Raji (cell line): ENCODE results near the gene SLC5A10.
"Not testable (repeated sequence)": the region's sequence is repeated elsewhere in the genome, so short reads cannot be mapped to it uniquely, and the experiment has no call there.

Experiments
- POLR2A ChIP-seq: IDR thresholded peaks from 2 replicates; pipeline ENCODE4 v1.6.1; 2011; ENCODE audit warnings: low read depth, low read length, control low read depth; ENCODE audit not compliant: insufficient read depth

Gene SLC5A10

DNA sequence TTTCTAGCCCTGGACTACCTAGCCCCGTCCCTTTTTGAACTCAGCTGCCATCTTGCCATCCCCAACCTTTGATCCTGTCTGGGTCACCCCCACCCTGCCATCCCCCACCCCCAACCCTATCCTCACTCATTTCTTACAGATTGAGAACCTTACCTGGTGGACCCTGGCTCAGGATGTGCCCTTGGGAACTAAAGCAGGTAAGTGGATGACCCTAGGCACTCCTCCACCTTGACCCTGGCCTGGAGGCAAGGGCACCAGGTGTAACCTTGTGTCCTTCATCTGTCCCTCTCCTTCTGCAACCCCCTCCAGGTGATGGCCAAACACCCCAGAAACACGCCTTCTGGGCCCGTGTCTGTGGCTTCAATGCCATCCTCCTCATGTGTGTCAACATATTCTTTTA, 68.1 kb downstream of the SLC5A10 start:
- no peak for TF ChIP-seq POLR2A

DNA sequence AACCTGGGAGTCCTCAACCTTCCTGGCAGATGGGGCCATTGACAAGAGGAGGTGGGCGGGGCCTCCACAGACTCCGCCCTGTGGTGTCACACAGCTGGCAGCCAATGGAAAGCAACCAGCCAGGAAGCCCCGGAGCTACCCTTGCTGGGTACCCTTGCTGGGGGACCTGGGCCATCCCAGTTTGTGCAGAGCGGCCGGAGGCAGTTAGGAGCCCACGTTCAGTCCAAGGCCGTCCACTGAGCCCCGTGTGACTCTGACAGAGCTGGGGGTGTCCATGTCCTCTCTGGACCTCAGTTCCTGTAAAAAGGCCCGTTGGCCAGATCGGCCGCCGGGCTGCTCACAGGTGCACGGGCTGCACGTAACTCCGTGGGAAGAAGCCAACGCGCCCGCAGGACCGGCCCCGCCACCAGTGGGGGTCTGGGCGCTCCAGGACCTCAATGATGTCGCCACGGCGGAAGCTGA, 69.7 kb downstream of the SLC5A10 start:
- no peak for TF ChIP-seq POLR2A

DNA sequence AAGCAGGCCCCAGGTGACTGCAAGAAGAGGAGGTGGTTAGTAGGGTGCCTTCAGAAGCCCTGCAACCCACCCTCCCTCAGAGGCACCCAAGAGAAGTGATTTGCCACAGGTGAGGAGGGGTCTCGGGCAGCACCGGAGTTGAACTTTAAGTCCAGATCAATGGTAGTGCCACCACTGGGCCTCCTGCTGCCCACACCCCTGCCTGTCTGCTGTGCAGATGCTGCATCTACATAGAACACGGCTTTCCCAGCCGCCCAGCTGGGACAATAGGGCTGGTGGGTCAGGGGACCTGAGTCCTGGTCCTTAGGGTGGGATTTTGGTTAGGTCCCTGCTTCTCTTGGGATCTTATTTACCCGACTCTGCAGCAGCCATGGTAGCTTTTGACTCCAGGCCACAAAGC, 70.2 kb downstream of the SLC5A10 start:
- no peak for TF ChIP-seq POLR2A

DNA sequence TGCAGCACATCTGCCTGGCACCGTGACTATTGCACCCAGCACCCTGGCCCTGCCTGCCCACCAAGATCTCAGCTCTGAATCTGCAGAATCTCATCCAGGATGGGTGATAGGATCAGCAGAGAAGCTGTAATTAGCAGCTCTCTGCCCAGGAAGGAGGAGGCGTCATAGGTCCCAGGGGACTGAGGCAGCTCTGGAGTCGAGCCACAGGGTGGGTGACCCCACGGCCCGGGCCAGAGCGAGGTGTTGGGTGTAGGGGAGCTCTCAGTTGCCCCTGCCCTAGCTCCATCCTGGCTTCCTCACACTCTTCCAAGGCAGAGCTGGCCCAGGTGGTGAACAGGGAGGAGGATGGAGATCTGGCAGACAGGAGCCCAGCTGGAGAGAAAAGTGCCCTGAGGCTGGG, 70.8 kb downstream of the SLC5A10 start:
- TF ChIP-seq POLR2A = no peak

DNA sequence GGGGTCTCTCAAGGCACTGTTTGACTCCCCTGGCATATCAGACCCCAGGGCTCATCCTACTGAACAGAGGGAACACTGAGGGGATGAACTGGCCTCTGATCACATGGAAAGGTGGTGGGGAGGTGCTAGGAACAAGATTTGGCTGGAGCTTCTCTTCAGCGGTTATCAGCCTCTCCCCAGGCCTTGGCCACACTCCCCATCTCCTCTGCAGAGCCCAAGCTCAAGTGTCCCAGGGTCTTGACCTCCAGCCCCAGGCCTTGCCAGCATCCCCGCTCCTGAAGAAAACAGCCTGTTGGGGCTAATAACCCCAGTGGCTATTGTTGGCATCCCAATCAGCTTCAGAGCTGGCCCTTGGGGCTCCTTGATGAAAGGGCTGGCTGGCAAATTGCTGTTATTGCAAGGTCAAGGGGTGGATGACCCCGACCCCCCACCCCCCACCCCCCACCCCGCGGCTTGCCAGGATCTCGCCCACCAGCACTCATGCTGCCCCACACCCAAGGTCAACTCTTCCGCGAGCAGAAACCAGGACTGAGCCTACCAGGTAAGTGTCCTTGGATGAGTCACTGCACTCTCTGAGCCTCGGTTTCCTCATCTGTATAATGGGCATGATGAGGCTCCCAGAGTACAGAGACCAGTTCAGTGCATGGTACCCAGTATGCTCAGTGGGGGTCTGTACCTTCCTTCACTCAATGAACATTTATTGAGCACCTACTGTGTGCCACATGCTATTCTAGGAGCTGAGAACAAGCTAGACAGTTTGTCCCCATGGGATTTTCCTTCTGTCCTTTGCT, 71.4 kb downstream of the SLC5A10 start:
- no peak for TF ChIP-seq POLR2A

DNA sequence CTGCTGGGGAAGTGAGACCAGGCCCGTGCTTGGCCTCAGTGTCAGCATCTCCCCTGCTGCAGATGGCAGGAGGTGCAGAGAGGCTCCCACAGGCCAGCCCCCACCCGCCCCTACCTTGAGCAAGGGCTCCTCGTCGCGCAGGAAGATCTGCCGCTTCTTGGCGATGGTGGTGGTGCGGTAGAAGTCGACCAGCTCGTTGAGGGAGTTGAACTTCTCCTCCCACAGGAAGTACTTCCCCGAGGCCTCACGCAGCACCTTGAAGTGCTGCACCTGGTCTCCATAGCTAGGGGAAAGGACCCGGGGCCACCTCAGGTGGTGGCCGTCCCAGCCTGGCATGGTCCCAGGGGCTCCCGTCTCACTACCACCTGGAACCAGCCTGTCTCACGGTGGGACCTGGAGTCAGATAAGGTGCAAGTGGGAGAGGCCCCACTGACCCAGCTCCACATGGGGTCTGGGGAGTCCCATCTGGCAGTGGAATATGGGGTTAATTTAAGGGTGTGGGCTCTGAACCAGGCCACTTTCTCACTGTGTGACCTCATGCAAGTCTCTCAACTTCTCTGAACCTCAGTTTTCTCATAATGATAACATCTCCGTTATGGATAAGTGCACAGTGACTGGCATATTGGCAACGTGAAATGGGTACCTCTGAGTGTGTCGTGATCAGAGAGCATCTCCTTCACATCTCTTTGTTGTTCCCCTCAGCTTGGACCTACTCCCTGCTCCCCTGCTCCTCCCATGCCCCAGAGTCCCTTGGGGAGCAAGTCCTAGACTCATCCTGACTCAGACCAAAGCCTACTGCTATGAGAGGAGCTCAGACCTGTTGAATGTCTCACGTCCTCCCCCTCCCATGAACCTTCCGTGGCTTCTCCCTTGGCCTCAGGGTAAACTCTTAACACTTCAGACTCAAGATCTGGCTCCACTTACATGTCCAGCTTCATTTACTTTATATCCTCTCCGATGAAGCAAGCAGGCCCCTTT, 72.4 kb downstream of the SLC5A10 start:
- no peak for TF ChIP-seq POLR2A

DNA sequence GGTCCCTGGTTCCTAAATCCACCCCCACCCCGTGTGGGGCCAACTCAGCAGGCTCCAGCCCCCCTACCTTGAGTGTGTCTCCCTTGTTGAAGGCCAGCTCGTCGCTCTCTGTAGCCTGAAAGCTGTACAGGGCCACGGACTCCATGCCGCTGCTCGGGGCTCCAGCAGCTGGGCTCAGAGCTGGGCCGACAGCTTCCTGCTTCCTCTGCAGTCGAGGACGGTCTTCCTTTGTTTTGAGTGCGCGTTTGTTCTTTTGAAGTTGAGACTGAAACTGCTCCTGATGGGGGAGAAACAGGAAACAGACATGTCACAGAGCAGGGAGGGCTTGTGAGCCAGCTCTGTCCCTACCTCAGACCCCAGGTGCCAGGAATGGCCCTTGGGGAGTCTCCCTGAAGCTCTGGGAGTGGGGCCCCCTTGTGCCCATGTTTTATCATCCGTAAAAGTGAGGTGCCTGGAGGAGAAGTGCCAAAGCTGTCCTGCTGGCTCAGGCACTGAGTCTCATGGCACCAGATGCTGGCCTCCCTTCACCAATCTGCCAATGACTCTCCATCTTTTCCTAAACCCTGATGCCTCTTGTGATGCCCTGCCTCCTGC, 94.9 kb downstream of the SLC5A10 start, which contains the start of gene GRAP:
Gene GRAP (minus strand): TSS at position 176 of the 594 bp plus-strand sequence. CDS start 31 bp downstream, at position 145.
- not testable (repeated sequence) for TF ChIP-seq POLR2A

DNA sequence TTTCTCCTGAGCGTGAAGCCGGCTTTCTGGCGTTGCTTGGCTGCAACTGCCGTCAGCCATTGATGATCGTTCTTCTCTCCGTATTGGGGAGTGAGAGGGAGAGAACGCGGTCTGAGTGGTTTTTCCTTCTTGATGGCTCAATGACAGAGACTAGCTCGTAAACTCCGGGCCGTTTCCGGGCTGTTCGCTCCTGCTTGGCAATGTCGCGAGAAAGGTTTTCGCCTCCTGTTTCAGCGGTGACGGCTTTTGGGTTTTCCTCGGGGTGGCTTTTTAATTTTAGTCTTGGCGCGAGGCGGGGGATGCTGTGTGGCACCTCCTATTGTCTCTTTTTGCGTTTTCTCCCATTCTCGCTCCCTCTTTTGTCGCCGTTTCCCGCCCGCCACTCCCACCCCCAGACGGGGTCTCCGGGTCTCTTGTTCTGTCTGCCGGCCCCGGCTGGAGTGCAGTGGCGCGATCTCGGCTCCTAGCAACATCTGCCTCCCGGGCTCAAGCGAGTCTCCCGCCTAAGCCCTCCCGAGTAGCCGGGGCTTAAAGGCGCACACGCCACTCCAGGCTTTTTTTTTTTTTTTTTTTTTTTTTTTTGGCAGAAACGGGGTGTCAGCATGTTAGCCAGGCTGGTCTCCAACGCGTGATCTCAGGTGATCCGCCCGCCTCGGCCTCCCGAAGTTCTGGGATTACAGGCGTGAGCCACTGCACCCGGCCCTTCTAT, 110.2 kb downstream of the SLC5A10 start:
- peak; percentile 46 for TF ChIP-seq POLR2A

DNA sequence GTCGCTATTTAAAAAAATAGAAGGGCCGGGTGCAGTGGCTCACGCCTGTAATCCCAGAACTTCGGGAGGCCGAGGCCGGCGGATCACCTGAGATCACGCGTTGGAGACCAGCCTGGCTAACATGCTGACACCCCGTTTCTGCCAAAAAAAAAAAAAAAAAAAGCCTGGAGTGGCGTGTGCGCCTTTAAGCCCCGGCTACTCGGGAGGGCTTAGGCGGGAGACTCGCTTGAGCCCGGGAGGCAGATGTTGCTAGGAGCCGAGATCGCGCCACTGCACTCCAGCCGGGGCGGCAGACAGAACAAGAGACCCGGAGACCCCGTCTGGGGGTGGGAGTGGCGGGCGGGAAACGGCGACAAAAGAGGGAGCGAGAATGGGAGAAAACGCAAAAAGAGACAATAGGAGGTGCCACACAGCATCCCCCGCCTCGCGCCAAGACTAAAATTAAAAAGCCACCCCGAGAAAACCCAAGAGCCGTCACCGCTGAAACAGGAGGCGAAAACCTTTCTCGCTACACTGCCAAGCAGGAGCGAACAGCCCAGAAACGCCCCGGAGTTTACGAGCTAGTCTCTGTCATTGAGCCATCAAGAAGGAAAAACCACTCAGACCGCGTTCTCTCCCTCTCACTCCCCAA, 111.5 kb downstream of the SLC5A10 start:
- peak; percentile 47 for TF ChIP-seq POLR2A
